Fibroblast of skin of left biceps (primary cell): ENCODE results near the gene CCNL1.

ENCODE experiments used
- DNase-seq, 2 experiments: peaks; one replicate each; pipeline ENCODE4 v3.0.0-alpha.2; 2013; ENCODE audit warnings: low read depth in 2 of 2

The CCNL1 gene

GRCh38 chr3:157125101-157125500, 34.8 kb downstream of the CCNL1 start:
- DNase-seq: no peak

- DNase-seq: no peak
Measured at GRCh38 chr3:157123621-157124020, 36.3 kb downstream of the CCNL1 start.

DNA sequence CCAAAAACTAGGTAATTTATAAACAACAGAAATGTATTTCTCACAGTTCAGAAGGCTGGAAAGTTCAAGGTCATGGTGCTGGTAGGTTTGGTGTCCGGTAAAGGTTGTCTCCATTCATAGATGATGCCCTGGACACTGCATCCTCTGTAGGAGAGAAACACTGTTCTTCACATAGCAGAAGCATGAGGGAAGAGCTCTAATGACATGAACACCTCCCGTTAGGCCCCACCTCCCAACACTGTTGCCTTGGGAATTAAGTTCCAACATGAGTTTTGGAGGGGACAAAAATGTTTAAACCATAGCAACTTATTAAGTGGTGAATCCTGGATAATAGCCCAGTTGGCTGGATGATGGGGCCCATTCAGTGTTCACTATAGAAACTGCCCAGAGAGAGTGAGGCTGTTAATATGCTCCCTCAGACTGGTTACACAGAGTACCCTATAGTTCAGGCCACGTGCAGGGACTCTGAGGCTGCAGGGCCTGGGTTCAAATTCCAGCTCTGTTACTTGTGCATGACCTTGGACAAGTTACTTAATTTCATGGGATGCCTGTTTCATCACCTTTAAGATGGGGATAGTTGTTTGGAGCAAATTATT, 37.0 kb downstream of the CCNL1 start:
- no peak for DNase-seq

DNA sequence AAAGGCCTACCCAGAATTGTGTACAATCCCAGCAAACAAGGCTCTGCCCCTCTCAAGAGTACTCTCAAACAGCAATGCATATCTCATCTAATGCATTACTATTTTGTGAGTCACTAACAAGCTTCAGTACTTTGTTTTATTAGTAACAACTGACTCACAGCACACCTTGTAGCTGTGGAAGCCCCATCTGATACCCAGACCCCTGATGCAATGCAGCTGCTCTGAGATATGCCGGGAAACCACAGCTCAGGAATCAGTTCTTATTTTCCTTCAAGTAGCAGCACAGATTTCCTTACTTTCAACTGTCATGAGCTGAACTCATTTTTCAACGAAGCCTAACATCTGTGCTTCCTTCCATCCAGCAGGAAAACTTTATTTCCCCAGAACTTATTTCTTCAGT, 37.8 kb downstream of the CCNL1 start:
- DNase-seq: peak; percentile 80 to 83

DNA sequence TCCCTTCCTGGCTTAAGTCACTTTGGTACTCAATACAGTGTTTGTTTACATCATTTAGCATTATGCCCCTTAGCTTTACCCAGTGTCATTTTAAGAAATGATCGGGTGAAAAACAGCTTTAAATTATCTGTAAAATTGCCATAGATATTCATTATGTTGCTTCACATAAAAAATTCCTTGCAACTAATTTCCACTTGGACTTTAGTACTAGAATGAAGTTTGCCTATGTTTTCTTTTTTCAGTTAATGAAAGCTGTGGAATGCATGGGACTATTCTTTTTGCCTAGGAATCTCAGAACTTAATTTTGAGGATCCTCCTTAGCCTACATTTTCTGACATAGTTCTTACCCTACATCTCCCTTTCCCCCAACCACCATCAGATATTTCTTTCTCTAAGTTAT, 38.4 kb downstream of the CCNL1 start:
- DNase-seq: no peak

DNA sequence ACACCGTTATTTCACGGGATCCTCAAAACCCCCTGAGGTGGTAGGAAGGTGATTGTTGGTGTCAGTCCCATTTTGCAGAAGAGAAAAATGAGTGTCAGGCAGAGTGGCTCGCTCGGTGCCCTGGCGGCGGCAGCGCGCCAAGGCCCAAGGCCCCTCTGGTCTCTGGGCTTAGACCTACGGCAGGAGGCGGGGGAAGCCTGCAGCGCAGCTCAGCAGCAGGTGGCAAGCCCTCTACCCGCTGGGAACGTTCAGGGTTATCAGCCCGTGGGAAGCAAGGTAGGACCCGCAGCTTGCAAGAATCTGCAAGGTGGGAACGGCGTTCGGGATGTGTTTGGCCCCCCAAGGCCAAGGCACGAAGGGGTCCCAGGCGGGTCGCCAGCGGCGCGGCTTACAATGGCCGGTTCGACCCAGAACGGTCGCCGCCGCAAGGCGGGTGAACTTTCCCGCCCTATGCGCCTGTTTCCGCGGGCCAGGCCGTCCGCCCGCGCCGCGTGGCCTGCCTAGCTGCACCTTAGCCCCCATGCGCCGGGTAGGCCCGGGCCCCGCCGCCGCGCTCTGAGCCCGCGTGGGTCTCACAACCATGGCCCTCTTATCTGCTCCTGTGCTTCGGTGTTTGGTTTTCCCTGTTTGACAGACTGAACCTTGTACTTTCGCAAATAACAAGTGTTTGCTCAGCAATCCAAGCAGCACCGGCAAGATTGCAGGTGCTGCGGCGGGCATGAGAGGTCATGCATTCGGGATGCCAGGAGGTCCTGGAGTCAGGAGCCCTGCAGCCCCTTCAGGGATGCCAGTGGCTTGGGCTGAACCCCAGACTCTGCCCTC, 39.7 kb downstream of the CCNL1 start:
- no peak for DNase-seq

GRCh38 chr3:157119369-157119951, 40.5 kb downstream of the CCNL1 start:
- no peak for DNase-seq

DNA sequence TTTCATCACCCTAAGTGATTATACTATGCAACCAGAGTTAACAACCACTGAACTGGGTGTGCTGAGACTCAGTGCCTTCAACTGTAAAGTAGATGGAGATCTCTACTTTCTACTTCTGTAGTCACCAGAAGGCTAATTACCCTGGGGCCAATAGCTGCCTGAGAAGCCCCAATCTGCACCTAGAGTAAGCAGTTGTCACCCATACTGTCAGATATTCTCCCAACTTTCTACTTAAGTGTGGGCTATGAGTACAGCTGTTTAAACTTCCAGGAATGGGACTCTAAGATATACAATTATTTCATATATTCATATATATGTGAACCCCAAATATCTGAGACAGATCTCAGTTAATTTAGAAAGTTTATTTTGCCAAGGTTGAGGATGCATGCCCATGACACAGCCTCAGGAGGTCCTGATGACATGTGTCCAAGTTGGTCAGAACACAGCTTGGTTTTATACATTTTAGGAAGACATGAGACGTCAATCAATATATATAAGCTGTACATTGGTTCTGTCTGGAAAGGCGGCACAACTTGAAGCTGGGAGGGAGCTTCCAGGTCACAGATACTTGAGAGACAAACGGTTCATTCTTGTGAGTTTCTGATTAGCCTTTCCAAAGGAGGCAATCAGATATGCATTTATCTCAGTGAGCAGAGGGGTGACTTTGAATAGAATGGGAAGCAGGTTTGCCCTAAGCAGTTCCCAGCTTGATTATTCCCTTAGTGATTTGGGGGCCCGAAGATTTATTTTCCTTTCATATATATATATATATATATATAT, 41.9 kb downstream of the CCNL1 start:
- no peak for DNase-seq

DNA sequence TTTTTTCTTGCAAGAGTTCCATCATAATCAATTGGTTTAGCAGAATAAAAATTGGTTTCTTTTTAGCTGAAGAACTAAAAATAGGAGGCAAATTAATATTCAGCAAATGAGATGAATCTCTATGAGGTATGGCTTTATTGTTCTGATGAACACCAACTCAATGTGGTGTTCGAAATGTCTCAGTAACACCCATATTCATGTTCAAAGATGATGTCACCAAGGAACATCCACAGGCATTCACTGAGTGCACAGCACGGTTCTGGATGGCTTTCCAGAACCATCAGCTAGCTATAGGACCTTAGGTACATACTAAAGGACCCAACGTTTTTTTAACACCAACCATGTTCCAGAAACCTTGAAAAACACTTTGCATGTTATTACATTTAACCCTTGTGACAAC, 42.7 kb downstream of the CCNL1 start:
- DNase-seq: no peak

- DNase-seq: no peak
Measured at GRCh38 chr3:157116017-157116416, 43.9 kb downstream of the CCNL1 start.

DNA sequence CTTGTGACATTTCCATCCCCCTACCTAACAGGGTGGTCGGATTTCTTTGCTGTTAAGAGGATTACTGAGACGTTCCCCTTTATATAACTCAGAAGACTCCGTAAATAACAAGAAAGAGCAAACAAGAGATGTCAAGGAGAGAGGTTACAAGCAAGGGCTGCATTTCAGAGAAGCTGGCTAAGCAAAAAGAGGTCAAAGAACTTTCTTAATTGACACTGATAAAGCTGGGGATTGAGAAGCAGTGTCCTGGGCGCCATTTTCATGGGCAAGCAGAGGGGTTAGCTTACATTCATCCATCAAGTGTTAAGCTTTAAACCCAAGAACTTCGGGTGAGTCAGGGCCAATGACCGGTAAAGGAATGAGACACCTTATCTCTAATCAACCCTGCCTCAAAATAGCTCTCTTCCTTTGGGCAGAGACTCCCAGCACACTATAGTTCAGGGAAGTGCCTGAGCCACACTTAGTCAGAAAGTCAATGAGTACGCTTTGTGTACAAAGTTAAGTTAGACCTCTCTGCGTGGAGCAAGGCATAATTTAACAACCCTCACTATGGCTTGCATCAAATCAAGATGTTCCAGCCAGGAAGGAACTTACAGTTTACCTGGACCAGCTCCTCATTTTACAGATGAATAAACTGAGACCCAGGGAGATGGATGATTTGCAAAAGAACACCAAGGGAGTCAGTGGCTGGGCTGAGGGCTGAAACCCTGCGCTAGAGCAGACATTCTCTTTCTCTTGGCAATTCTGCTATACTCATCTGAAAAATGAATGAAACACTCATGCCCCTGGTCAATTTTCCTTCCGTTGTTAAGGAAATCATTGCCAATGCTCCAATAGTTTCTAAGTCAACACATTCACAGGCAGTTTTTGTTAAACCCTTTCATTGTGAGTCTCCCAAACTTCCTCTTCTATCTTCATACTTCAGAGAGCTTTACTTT, 44.6 kb downstream of the CCNL1 start:
- DNase-seq: no peak

DNA sequence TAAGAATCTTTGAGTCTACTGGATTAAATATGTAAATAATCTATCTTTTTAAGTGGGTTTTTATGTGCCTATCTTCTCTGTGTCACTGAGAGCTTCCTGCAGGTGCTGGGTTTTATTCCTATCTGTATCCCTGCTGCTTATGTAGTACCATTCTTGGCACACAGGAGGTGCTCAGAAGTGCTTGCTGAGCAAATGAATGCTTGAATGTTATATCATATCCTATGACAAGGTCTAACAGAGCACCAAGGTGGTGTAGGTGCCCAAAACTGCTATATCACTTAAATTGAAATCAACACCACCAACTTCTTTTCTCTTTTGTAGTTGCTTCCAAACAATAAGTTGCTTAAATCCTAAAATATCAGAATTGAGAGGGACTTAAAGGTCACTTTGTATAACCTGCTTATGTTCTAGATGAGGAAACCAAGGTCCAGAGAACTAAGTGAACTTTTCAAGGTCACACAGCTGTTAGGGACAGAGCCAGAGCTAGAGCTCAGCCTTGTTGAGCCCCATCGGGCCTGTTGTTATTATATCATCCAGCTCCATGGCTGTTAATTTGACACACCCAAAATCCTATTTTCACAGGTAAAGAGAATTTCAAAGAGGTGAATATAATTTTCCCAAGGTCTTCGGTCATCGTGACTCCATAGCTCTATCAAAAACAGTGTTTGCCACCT, 46.0 kb downstream of the CCNL1 start:
- DNase-seq: no peak

- no peak for DNase-seq
Measured at GRCh38 chr3:157112536-157112935, 47.4 kb downstream of the CCNL1 start.

DNA sequence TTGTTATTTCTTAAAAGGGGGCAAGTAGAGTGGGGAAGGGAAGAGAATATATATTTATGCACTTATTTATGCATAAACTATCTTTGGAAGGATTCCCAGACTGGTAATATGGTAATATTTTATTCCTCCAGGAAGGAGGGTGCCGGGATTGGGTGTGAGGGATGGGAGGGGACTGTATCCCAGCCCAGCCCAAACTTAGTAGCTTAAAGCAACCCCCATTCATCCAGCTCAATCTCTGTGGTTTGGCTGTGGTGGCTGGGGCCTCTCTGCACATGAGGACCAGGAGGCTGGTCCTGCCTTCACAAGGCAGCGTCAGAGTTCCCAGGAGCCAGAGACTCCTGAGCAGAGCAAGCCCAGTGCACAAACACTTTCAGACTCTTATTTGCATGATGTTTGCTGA, 48.4 kb downstream of the CCNL1 start:
- DNase-seq: no peak

GRCh38 chr3:157110761-157111278, 49.1 kb downstream of the CCNL1 start:
- no peak for DNase-seq

- DNase-seq: no peak
Measured at GRCh38 chr3:157109267-157110141, 50.4 kb downstream of the CCNL1 start.

- no peak for DNase-seq
Measured at GRCh38 chr3:157107644-157108133, 52.3 kb downstream of the CCNL1 start.

DNA sequence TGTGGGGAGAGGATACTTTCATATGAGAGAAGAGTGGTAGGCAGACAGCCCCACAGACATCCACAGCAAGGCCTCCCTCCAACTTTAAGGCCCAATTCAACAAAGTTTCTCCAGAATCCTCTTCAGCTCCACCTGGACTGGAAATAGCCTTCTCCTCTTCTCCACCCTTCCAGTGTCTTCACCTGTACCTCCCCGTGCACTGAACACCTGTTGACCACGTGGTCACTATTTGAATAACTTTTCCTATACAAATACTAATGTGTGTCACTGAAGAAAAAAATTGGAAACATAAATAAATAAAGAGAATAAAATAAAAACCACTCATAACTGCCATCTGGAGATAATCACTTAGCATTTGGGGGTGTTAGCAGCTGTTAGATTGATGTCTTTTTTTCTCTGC, 52.9 kb downstream of the CCNL1 start:
- DNase-seq: no peak

DNA sequence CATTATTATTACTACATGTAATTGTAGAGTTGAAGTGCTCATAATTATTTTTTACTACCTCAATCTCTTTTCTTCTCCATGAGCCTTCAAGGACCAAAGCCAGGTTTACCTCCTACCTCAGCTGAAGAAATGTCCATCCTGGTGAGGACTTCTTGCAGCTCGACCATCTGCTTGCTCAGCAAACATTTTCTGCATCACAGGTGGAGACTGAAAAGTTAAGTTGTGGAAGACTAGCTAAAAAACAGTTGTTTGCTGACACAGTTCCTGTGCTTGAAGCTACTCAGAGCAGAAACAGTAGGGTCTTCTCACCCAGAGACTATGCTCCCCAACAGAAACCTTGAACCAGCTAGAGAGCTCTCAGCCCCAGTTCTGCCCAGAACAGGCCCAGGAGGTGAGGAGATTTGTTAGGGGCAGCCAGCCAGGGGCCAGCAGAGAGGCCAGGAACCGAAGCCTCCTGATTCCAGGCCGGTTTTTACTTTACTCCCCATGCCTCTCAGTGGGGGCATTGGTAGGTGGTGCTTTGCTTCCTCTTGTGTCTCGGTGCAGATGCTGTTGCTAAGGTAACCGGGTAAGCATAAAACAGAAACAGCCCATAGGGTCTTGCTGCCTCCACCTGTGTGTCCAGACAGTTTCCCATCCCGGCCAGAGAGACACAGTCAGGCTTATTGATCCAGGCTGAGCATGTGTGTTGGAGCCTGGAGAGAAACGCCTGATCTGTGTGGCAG, 54.9 kb downstream of the CCNL1 start:
- DNase-seq: no peak
